ENCODE measurements around the gene RDH11.

Gene RDH11

GRCh38 chr14:67663633-67664032, 31.9 kb downstream of the RDH11 start:
- intact Hi-C loops (cut with DNase I) = no loop called here
- DNase-seq = no peak

- DNase-seq = no peak
- intact Hi-C loops (cut with DNase I) = no loop called here
Measured at GRCh38 chr14:67653651-67654280, 41.8 kb downstream of the RDH11 start.

GRCh38 chr14:67652189-67652588, 43.4 kb downstream of the RDH11 start:
- intact Hi-C loops (cut with DNase I) = no loop called here

GRCh38 chr14:67650694-67651093, 44.9 kb downstream of the RDH11 start:
- no peak for DNase-seq
- intact Hi-C loops (cut with DNase I) = no loop called here

More at GRCh38 chr14:67652189-67652588, 43.4 kb downstream of the RDH11 start:
- DNase-seq = no peak

- intact Hi-C loops (cut with DNase I) = no loop called here
- peak in 3 of 10 donors; percentile 8 to 19 (median 17) for DNase-seq
Measured at GRCh38 chr14:67650151-67650550, 45.4 kb downstream of the RDH11 start.

GRCh38 chr14:67646131-67646530, 49.4 kb downstream of the RDH11 start:
- intact Hi-C loops (cut with DNase I) = no loop called here

GRCh38 chr14:67645414-67645813, 50.1 kb downstream of the RDH11 start:
- intact Hi-C loops (cut with DNase I) = no loop called here

More at GRCh38 chr14:67646131-67646530, 49.4 kb downstream of the RDH11 start:
- no peak for DNase-seq

GRCh38 chr14:67644428-67644827, 51.1 kb downstream of the RDH11 start:
- intact Hi-C loops (cut with DNase I) = no loop called here
- no peak for DNase-seq

More at GRCh38 chr14:67645414-67645813, 50.1 kb downstream of the RDH11 start:
- no peak for DNase-seq

- DNase-seq = no peak
- intact Hi-C loops (cut with DNase I) = no loop called here
Measured at GRCh38 chr14:67643713-67644112, 51.9 kb downstream of the RDH11 start.

- intact Hi-C loops (cut with DNase I) = no loop called here
- DNase-seq = no peak
Measured at GRCh38 chr14:67641902-67642749, 53.4 kb downstream of the RDH11 start.

GRCh38 chr14:67641480-67641879, 54.1 kb downstream of the RDH11 start:
- no peak for DNase-seq
- intact Hi-C loops (cut with DNase I) = no loop called here

GRCh38 chr14:67638642-67639041, 56.9 kb downstream of the RDH11 start:
- no peak for DNase-seq
- intact Hi-C loops (cut with DNase I) = no loop called here

- intact Hi-C loops (cut with DNase I) = no loop called here
- no peak for DNase-seq
Measured at GRCh38 chr14:67636361-67636919, 59.1 kb downstream of the RDH11 start.

- intact Hi-C loops (cut with DNase I) = no loop called here
Measured at GRCh38 chr14:67633451-67634147, 62.0 kb downstream of the RDH11 start.

GRCh38 chr14:67630938-67631337, 64.6 kb downstream of the RDH11 start:
- intact Hi-C loops (cut with DNase I) = no loop called here
- no peak for DNase-seq

More at GRCh38 chr14:67633451-67634147, 62.0 kb downstream of the RDH11 start:
- no peak for DNase-seq

GRCh38 chr14:67630186-67630585, 65.4 kb downstream of the RDH11 start:
- no peak for DNase-seq
- intact Hi-C loops (cut with DNase I) = no loop called here

GRCh38 chr14:67627519-67627918, 68.0 kb downstream of the RDH11 start:
- intact Hi-C loops (cut with DNase I) = no loop called here
- no peak for DNase-seq

Data from posterior cingulate gyrus (tissue), 11 donors.